C4-2B (cell line): Measurements from ENCODE around the gene ARL15.

ENCODE experiments used
- ZFX ChIP-seq: fragments of 450-650 bp; IDR thresholded peaks from 2 replicates; pipeline ENCODE4 v1.6.1; 2017
- TF ChIP-seq, protein P1 (sequence below): fragments of 450-650 bp; conservative IDR thresholded peaks from 2 replicates; pipeline ENCODE4 v1.5.1; 2017; ENCODE audit warnings: mild to moderate bottlenecking

DNA sequence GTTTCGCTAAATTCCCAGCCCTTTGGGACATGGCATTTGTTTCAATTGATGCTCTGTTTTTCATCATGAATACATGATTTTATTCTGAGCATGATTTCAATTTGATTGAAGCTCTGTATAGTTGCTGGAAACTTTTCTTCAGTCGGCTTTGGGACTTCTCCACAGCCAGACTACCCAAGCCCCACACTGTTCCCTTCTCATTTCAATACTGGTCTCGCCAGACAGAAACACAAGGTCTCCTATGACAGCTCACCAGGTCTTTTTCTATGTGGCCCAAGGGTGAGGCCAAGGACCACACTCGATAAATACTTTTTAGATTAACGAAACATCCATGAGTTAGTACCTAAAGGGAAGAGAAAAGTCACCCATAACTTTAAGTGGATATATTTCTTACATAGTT, 132.2 kb downstream of the ARL15 start:
- TF ChIP-seq, protein P1, sequence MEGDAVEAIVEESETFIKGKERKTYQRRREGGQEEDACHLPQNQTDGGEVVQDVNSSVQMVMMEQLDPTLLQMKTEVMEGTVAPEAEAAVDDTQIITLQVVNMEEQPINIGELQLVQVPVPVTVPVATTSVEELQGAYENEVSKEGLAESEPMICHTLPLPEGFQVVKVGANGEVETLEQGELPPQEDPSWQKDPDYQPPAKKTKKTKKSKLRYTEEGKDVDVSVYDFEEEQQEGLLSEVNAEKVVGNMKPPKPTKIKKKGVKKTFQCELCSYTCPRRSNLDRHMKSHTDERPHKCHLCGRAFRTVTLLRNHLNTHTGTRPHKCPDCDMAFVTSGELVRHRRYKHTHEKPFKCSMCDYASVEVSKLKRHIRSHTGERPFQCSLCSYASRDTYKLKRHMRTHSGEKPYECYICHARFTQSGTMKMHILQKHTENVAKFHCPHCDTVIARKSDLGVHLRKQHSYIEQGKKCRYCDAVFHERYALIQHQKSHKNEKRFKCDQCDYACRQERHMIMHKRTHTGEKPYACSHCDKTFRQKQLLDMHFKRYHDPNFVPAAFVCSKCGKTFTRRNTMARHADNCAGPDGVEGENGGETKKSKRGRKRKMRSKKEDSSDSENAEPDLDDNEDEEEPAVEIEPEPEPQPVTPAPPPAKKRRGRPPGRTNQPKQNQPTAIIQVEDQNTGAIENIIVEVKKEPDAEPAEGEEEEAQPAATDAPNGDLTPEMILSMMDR: no peak
- TF ChIP-seq ZFX: no peak
